GM13977 (cell line): ENCODE data around the gene TCF19.
"Not testable (repeated sequence)": the region's sequence is repeated elsewhere in the genome, so short reads cannot be mapped to it uniquely, and the experiment has no call there.

Experiments used
- DNase-seq: peaks from one replicate; pipeline ENCODE4 v3.0.0; 2012; ENCODE audit warnings: low spot score
- CTCF ChIP-seq: IDR thresholded peaks from 2 replicates; pipeline ENCODE4 v1.5.1; 2012; ENCODE audit warnings: mild to moderate bottlenecking, control low read depth; ENCODE audit not compliant: insufficient read depth; ENCODE audit errors: extremely low read depth, missing control alignments
- in situ Hi-C: fragments of 300-500 bp; cut with MboI; formaldehyde crosslinking; loops from one replicate; pipeline ENCODE4 v1.12.0; 2022; ENCODE audit warnings: low sequenced_read_pairs, low pct_unique_long_range_greater_than_20kb, mixed read lengths, inconsistent platforms; ENCODE audit not compliant: unreplicated experiment

TCF19 gene

GRCh38 chr6:31161216-31162126 lies 3.1 kb downstream of the TCF19 start:
- no peak for TF ChIP-seq CTCF
- in situ Hi-C loops: no loop called here
- no peak for DNase-seq

GRCh38 chr6:31162463-31163165 lies 4.2 kb downstream of the TCF19 start:
- in situ Hi-C loops: no loop called here
- no peak for DNase-seq
- TF ChIP-seq CTCF: no peak

- DNase-seq: no peak
- in situ Hi-C loops: no loop called here
- no peak for TF ChIP-seq CTCF
Measured at GRCh38 chr6:31163922-31164321, 5.5 kb downstream of the TCF19 start.

- in situ Hi-C loops, DNase-seq: not testable (repeated sequence)
Measured at GRCh38 chr6:31164475-31165063, 6.2 kb downstream of the TCF19 start.

GRCh38 chr6:31165064-31165832 lies 6.9 kb downstream of the TCF19 start:
- in situ Hi-C loops: not testable (repeated sequence)
- DNase-seq: peak; percentile 65

- in situ Hi-C loops: no loop called here
- no peak for TF ChIP-seq CTCF
- DNase-seq: no peak
Measured at GRCh38 chr6:31165986-31166385, 7.6 kb downstream of the TCF19 start.

GRCh38 chr6:31168606-31169005 lies 10.2 kb downstream of the TCF19 start:
- TF ChIP-seq CTCF: no peak
- DNase-seq: no peak
- in situ Hi-C loops: no loop called here
